Endothelial cell (in vitro differentiated cells): ENCODE results near the gene GPR132. TPM values are rescaled to one million over a fixed set of nuclear protein-coding genes. Genes with fewer than 3 reads are reported as not detected.

ENCODE experiments used
- DNase-seq: peaks from one replicate; pipeline ENCODE4 v3.0.0; 2021; ENCODE audit warnings: low spot score
- H3K27ac Mint-ChIP-seq: one replicate; pipeline ENCODE4 v1.8.0; 2021; ENCODE audit warnings: mixed read lengths, inconsistent platforms; ENCODE audit not compliant: unreplicated experiment
- H3K27me3 Mint-ChIP-seq: one replicate; pipeline ENCODE4 v1.8.0; 2021; ENCODE audit warnings: mild to moderate bottlenecking, moderate library complexity, mixed read lengths, inconsistent platforms; ENCODE audit not compliant: unreplicated experiment
- H3K36me3 Mint-ChIP-seq: one replicate; pipeline ENCODE4 v1.8.0; 2021; ENCODE audit warnings: mild to moderate bottlenecking, low read depth, mixed read lengths, inconsistent platforms; ENCODE audit not compliant: unreplicated experiment
- H3K4me1 Mint-ChIP-seq: one replicate; pipeline ENCODE4 v1.8.0; 2021; ENCODE audit warnings: mild to moderate bottlenecking, mixed read lengths, inconsistent platforms; ENCODE audit not compliant: unreplicated experiment
- H3K4me3 Mint-ChIP-seq: one replicate; pipeline ENCODE4 v1.8.0; 2021; ENCODE audit warnings: mild to moderate bottlenecking, mixed read lengths, inconsistent platforms; ENCODE audit not compliant: unreplicated experiment
- H3K9me3 Mint-ChIP-seq: one replicate; pipeline ENCODE4 v1.8.0; 2021; ENCODE audit warnings: mixed read lengths, inconsistent platforms; ENCODE audit not compliant: unreplicated experiment
- total RNA-seq: library from RNA; stranded (reverse); fragmentation: NEBNext Ultra II Directional; extraction: Animal tissue kit (Norgen Biotek cat#: 25700); gene quantifications from one replicate; pipeline ENCODE4 v1.2.1, GENCODE V29; 2021; ENCODE audit not compliant: unreplicated experiment
- TF ChIP-seq, protein P1 (sequence below): fragments of 200-600 bp; sonication (generic); IDR thresholded peaks from one replicate; pipeline ENCODE4 v1.5.0; 2021; ENCODE audit warnings: antibody characterized with exemption; ENCODE audit not compliant: unreplicated experiment

GPR132 gene
- total RNA-seq, 1 donor from 2014 or later: not detected

DNA sequence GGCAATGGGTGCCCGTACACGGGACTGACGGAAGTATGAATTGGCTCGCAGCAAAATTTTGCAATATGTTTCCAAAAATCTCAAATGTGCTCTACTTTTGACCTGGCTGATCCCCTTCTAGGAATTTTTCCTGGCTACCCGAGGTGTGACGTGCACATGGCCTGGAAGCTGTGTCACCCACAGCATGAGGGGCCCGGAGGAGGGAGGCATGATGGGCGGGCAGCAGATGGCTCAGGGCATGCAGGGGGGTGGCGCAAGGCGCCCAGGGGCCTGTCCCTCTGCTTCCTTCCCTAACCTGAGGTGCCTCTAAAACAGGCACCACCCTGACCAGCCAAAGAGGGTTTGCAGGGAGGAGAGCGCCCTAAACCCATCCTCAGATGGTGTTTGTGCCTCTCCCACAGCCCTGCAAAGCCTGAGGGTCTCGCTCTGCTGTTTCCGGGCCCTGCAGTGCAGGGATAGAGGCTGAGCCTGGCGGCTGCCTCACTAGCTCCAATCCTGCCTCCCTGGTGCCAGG lies 6.7 kb downstream of the GPR132 start:
- H3K4me1 Mint-ChIP-seq: peaks cover 25% of the 10 kb centered on the region
- H3K27ac Mint-ChIP-seq: no peak overlapping the region
- H3K9me3 Mint-ChIP-seq: no peaks in the 10 kb centered on the region
- H3K36me3 Mint-ChIP-seq: peaks cover 4% of the 10 kb centered on the region
- H3K4me3 Mint-ChIP-seq: no peak overlapping the region
- TF ChIP-seq, protein P1, sequence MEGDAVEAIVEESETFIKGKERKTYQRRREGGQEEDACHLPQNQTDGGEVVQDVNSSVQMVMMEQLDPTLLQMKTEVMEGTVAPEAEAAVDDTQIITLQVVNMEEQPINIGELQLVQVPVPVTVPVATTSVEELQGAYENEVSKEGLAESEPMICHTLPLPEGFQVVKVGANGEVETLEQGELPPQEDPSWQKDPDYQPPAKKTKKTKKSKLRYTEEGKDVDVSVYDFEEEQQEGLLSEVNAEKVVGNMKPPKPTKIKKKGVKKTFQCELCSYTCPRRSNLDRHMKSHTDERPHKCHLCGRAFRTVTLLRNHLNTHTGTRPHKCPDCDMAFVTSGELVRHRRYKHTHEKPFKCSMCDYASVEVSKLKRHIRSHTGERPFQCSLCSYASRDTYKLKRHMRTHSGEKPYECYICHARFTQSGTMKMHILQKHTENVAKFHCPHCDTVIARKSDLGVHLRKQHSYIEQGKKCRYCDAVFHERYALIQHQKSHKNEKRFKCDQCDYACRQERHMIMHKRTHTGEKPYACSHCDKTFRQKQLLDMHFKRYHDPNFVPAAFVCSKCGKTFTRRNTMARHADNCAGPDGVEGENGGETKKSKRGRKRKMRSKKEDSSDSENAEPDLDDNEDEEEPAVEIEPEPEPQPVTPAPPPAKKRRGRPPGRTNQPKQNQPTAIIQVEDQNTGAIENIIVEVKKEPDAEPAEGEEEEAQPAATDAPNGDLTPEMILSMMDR: no peak
- H3K27me3 Mint-ChIP-seq: peaks cover 11% of the 10 kb centered on the region
- DNase-seq: no peak

DNA sequence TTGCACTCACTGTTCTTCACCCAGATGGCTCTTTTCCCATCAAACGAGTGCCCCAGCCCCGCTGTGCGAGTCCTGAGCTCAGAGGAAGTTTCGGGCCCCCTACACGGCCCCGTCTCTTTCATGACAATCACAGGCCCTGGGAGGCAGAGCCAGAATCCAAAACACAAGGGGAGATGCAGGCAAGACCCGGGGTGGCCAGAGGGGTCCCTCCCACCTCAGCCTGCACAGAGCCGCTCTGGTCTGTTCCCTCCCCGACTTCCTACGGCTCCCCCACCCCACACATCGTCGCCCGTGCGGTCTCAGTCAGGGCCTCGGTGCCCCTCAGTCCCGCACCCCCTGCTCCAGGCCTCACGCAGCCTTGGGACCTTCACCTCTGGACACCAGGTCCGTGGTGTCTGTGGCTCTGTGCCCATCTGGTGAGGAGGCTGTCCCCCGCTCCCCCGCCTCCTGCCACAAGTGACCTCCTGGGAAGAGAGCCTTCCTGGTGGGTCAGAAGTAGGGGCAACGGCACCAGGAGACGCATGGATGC lies 8.9 kb downstream of the GPR132 start:
- DNase-seq: no peak
- H3K9me3 Mint-ChIP-seq: no peaks in the 10 kb centered on the region

DNA sequence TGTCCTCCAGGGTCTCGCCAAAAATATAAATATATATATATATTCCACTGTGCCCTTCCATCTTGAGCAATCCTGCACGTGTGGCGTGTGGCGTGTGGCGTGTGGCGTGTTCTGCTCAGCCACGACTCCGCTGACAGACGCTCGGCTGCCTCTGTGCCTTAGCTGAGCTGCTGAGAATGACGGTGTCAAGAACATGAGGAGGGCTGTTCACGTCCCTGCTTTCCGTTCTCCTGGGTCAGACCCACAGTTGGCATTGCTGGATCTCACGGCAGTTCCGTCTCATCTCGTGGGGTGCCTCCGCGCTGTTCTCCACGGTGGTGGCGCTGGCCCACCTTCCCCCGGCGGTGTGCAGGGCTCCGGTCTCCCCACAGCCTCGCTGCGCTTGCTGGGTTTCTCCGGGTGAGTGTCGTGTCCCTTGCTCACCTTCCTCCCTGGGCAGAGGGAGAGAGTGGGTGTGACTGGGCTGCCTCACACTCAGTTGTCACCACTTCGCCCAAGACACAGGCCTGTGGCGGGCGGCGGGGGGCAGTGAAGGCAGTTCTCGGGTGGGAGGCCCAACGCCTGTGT lies 9.4 kb downstream of the GPR132 start:
- no peaks in the 10 kb centered on the region for H3K9me3 Mint-ChIP-seq
- TF ChIP-seq, protein P1: no peak
- H3K36me3 Mint-ChIP-seq: peaks cover 11% of the 10 kb centered on the region
- no peak for DNase-seq
- peaks cover 19% of the 10 kb centered on the region for H3K4me1 Mint-ChIP-seq
- H3K4me3 Mint-ChIP-seq: no peak overlapping the region
- peaks cover 11% of the 10 kb centered on the region for H3K27me3 Mint-ChIP-seq
- H3K27ac Mint-ChIP-seq: no peak overlapping the region

More for the DNA sequence above, 8.9 kb downstream of the GPR132 start:
- peaks cover 19% of the 10 kb centered on the region for H3K4me1 Mint-ChIP-seq
- peaks cover 7% of the 10 kb centered on the region for H3K27me3 Mint-ChIP-seq
- TF ChIP-seq, protein P1: no peak
- H3K27ac Mint-ChIP-seq: no peak overlapping the region
- peaks cover 7% of the 10 kb centered on the region for H3K36me3 Mint-ChIP-seq
- H3K4me3 Mint-ChIP-seq: no peak overlapping the region

DNA sequence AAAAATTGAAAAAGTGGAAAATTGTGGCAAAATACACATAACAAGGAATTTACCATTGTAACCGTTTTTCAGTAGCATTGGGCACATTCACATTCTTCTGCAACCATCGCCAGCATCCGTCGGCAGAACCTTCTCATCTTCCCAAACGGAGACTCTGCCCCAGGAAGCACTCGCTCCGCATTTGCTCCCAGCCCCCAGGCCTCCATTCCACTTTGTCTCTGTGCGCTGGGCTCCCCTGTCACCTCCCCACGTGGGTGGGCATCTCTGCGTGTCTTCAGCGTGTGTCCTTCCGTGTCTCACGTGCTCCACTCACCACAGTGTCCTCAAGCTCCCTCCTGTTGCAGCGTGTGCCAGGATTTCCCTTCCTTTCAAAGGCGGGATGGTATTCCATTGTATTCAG lies 9.9 kb downstream of the GPR132 start:
- Mint-ChIP-seq H3K27ac (no peak overlapping the region), H3K27me3 (peaks cover 11% of the 10 kb centered on the region), H3K4me3 (peak overlapping the region; percentile 26), H3K4me1 (peaks cover 15% of the 10 kb centered on the region), H3K9me3 (no peaks in the 10 kb centered on the region), H3K36me3 (peaks cover 11% of the 10 kb centered on the region)
- no peak for DNase-seq
- TF ChIP-seq, protein P1: no peak

DNA sequence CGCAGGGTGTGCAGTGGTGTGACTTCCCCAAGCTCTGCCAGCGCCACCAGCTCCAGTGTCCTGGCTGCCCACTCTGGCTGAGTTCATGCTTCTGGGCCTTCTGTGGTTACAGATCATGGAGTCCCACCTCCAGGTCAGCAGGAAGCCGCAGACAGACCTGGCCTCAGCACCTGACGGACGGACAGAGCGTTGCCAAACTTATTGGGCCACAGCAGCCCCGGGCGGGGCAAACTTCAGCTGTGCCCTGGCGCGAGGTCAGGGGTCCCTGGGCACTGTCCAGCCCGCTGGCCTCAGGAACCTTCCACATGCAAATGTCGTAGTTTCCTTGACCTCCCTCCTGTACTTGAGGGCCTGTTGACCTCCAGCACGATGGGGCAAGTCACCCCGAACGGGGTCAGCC lies 11.2 kb downstream of the GPR132 start:
- Mint-ChIP-seq H3K36me3 (peaks cover 11% of the 10 kb centered on the region), H3K4me1 (peaks cover 5% of the 10 kb centered on the region), H3K27ac (no peak overlapping the region), H3K9me3 (no peaks in the 10 kb centered on the region), H3K4me3 (no peak overlapping the region), H3K27me3 (peaks cover 8% of the 10 kb centered on the region)
- TF ChIP-seq, protein P1: no peak
- DNase-seq: no peak
